GM21619 (cell line): ENCODE results near the gene RAB6B.

Experiments used
- ATAC-seq: cut with Tn5 transposase; IDR thresholded peaks from one replicate; pipeline ENCODE4 v1.9.1; 2021; ENCODE audit not compliant: unreplicated experiment

RAB6B gene

GRCh38 chr3:133860519-133860918 lies 35.2 kb downstream of the RAB6B start:
- ATAC-seq: no peak

- no peak for ATAC-seq
Observed at GRCh38 chr3:133859381-133860234, 36.1 kb downstream of the RAB6B start.

GRCh38 chr3:133857767-133858166 lies 37.9 kb downstream of the RAB6B start:
- no peak for ATAC-seq

- ATAC-seq: no peak
Observed at GRCh38 chr3:133856316-133856715, 39.4 kb downstream of the RAB6B start.

- no peak for ATAC-seq
Observed at GRCh38 chr3:133855772-133856171, 39.9 kb downstream of the RAB6B start.

- ATAC-seq: no peak
Observed at GRCh38 chr3:133855002-133855370, 40.7 kb downstream of the RAB6B start.

- no peak for ATAC-seq
Observed at GRCh38 chr3:133854264-133855001, 41.2 kb downstream of the RAB6B start.

- no peak for ATAC-seq
Observed at GRCh38 chr3:133853925-133854227, 41.8 kb downstream of the RAB6B start.

- no peak for ATAC-seq
Observed at GRCh38 chr3:133853063-133853924, 42.4 kb downstream of the RAB6B start.

- no peak for ATAC-seq
Observed at GRCh38 chr3:133851931-133852330, 43.8 kb downstream of the RAB6B start.

- peak; percentile 45 for ATAC-seq
Observed at GRCh38 chr3:133851266-133851906, 44.3 kb downstream of the RAB6B start.

GRCh38 chr3:133850034-133850433 lies 45.6 kb downstream of the RAB6B start:
- no peak for ATAC-seq

GRCh38 chr3:133849346-133849745 lies 46.3 kb downstream of the RAB6B start:
- ATAC-seq: no peak

GRCh38 chr3:133845127-133845526 lies 50.6 kb downstream of the RAB6B start:
- no peak for ATAC-seq

- no peak for ATAC-seq
Observed at GRCh38 chr3:133843634-133844033, 52.0 kb downstream of the RAB6B start.

GRCh38 chr3:133842158-133842557 lies 53.5 kb downstream of the RAB6B start:
- ATAC-seq: no peak

GRCh38 chr3:133841196-133841595 lies 54.5 kb downstream of the RAB6B start:
- no peak for ATAC-seq

- ATAC-seq: no peak
Observed at GRCh38 chr3:133840767-133841166, 54.9 kb downstream of the RAB6B start.

GRCh38 chr3:133840055-133840737 lies 55.5 kb downstream of the RAB6B start:
- no peak for ATAC-seq
